Mucosa of descending colon (tissue), 3 donors: ENCODE results near the gene GPR151. TPM values are rescaled to one million over a fixed set of nuclear protein-coding genes. Genes with fewer than 3 reads are reported as not detected.
A peak's percentile ranks its signal among the peaks of the same experiment; 100 is the strongest.

Source experiments
- ATAC-seq: fragments of 200-7000 bp; cut with Tn5 transposase; one replicate; pipeline ENCODE4 v1.9.1; 2020; ENCODE audit warnings: mild to moderate bottlenecking, moderate library complexity
- DNase-seq, 3 donors: peaks; one replicate each; pipeline ENCODE4 v3.0.0-alpha.2; 2020
- H3K36me3 ChIP-seq: fragments of 200-600 bp; one replicate; pipeline ENCODE4 v1.8.0; 2021; ENCODE audit warnings: low read depth, mild to moderate bottlenecking
- H3K4me1 ChIP-seq: fragments of 200-600 bp; one replicate; pipeline ENCODE4 v1.8.0; 2021; ENCODE audit warnings: low read depth, mild to moderate bottlenecking
- H3K4me3 ChIP-seq: fragments of 200-600 bp; one replicate; pipeline ENCODE4 v1.8.0; 2021; ENCODE audit warnings: mild to moderate bottlenecking
- H3K9me3 ChIP-seq: fragments of 200-600 bp; one replicate; pipeline ENCODE4 v1.8.0; 2021; ENCODE audit warnings: mild to moderate bottlenecking
- intact Hi-C, 2 donors: fragments of 100-400 bp; cut with DNase I in 1 of 2; cut with micrococcal nuclease in 1 of 2; formaldehyde crosslinking; loops; one replicate each; pipeline versions ENCODE4 v1.11.0 to v1.11.1; 2022; cut with DNase I, micrococcal nuclease
- total RNA-seq, 3 donors: library from RNA; stranded (reverse); fragmentation: NEBNext Ultra II Directional in 2 of 3; extraction: Animal tissue kit (Norgen Biotek cat#: 25700) in 2 of 3; gene quantifications; one replicate each; pipeline versions ENCODE4 v1.2.1 to v1.2.4, GENCODE V29; 2021 to 2023
- TF ChIP-seq, protein P1 (sequence below): fragments of 200-600 bp; IDR thresholded peaks from one replicate; pipeline ENCODE4 v1.8.0; 2022; ENCODE audit warnings: antibody characterized with exemption, mild to moderate bottlenecking
- donor health status: DM: no; HTN: no; CAD: no; lungs with moderate emphysema.
- donor health status: DM: no; HTN: no; CAD: no.
- donor health status: DM: no; HTN: yes; CAD: no.

Gene GPR151
- total RNA-seq, 3 donors from 2014 or later: not detected

DNA sequence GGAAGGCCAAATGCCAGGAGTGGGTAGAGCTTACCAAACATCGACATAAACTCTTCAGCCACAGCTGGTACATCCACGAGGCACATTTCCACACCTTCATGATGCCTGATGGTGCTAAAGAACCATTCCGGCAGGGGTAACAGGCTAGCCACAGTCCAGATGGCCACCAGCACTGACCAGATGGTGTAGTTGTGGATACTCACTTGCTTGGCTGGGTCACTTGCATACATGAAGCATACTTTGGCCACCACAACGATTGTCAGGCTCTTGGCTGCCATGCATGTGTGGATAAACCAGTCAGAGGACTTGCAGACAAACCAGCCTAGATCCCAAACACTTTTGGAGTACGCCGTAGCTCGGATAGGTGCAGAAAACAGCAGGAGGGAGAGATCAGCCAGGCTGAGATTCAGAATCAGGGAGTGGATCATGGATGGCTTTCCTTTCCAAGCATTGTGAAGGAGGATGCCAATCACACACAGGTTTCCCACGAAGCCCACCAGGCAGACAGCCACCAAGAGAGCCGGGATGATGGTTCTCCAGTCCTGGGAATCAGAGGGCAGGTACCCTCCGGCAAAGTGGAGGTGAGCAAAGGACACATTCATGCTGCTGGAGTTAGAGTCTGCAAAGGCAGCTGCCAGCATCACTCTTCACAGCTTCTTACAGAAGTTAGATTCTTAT, 378 bp downstream of the GPR151 start:
- H3K4me1 ChIP-seq: peaks cover 15% of the 10 kb centered on the region
- ATAC-seq (peak; percentile 29), DNase-seq (no peak)
- TF ChIP-seq, protein P1, sequence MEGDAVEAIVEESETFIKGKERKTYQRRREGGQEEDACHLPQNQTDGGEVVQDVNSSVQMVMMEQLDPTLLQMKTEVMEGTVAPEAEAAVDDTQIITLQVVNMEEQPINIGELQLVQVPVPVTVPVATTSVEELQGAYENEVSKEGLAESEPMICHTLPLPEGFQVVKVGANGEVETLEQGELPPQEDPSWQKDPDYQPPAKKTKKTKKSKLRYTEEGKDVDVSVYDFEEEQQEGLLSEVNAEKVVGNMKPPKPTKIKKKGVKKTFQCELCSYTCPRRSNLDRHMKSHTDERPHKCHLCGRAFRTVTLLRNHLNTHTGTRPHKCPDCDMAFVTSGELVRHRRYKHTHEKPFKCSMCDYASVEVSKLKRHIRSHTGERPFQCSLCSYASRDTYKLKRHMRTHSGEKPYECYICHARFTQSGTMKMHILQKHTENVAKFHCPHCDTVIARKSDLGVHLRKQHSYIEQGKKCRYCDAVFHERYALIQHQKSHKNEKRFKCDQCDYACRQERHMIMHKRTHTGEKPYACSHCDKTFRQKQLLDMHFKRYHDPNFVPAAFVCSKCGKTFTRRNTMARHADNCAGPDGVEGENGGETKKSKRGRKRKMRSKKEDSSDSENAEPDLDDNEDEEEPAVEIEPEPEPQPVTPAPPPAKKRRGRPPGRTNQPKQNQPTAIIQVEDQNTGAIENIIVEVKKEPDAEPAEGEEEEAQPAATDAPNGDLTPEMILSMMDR: no peak
- no peaks in the 10 kb centered on the region for H3K9me3 ChIP-seq
- H3K4me3 ChIP-seq: no peak overlapping the region
- H3K36me3 ChIP-seq: peaks cover 4% of the 10 kb centered on the region
- intact Hi-C loops: no loop called here

GRCh38 chr5:146514575-146514974, 1.4 kb downstream of the GPR151 start:
- Histone ChIP-seq H3K4me3 (no peak overlapping the region), H3K9me3 (no peaks in the 10 kb centered on the region), H3K36me3 (peaks cover 4% of the 10 kb centered on the region), H3K4me1 (peaks cover 15% of the 10 kb centered on the region)
- no peak for ATAC-seq
- TF ChIP-seq, protein P1: no peak
- DNase-seq: no peak
- intact Hi-C loops: no loop called here

DNA sequence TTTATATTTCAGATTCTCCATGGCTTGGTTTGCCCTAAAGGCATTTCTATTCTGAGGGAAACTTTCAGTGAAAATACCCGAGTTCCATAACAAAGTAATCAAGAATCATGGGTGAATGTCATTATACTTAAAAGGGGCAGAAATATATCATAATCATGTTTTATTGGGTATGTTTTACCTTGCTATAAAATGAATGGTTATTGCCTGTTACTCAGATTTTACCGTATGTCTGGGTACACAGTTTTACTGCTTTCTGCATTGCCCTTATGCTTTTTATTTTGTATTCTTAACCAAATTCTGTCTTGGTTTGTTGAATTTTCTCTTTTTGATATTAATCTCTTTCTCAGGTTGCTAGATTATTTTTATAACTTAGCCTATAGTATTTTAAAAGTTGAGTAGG, 2.5 kb downstream of the GPR151 start:
- H3K9me3 ChIP-seq: no peaks in the 10 kb centered on the region
- intact Hi-C loops: no loop called here
- H3K4me3 ChIP-seq: no peak overlapping the region
- ATAC-seq: peak; percentile 62
- H3K36me3 ChIP-seq: peaks cover 12% of the 10 kb centered on the region
- TF ChIP-seq, protein P1: no peak
- peaks cover 15% of the 10 kb centered on the region for H3K4me1 ChIP-seq
- no peak for DNase-seq

GRCh38 chr5:146510559-146511125, 5.3 kb downstream of the GPR151 start:
- Histone ChIP-seq H3K4me3 (no peak overlapping the region), H3K9me3 (no peaks in the 10 kb centered on the region), H3K4me1 (peaks cover 15% of the 10 kb centered on the region), H3K36me3 (peaks cover 15% of the 10 kb centered on the region)
- DNase-seq (no peak), ATAC-seq (no peak)
- TF ChIP-seq, protein P1: no peak
- intact Hi-C loops: no loop called here

DNA sequence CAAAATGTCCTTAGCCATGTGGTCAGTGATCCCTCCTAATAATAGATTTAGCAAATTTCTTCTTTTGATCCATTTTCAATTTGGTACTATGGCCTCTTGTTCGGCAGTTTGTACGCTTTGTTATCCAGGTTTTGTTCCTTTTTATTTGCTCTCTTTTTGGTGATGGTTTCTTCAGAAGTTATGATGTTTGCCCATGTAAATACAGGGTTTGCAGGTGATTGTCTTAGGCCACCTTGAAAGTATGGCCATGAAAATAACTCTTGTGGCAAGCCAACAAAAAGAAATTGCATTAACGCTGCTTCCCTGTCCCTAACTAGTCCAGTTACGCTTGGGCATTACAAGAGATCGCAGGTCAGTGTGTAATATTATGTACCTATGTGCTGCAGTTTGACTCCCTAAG, 8.6 kb downstream of the GPR151 start:
- H3K4me3 ChIP-seq: no peak overlapping the region
- H3K4me1 ChIP-seq: peaks cover under 1% of the 10 kb centered on the region
- TF ChIP-seq, protein P1: no peak
- intact Hi-C loops: no loop called here
- DNase-seq (no peak), ATAC-seq (no peak)
- peaks cover 15% of the 10 kb centered on the region for H3K36me3 ChIP-seq
- no peaks in the 10 kb centered on the region for H3K9me3 ChIP-seq
